A673 (cell line): ENCODE measurements around the gene ZNF516. TPM values are rescaled to one million over a fixed set of nuclear protein-coding genes. Genes with fewer than 3 reads are reported as not detected.

Source experiments
- BruUV-seq: library from RNA; stranded (reverse); fragments of 400-500 nt; replicated peaks from 2 replicates; lab custom pipeline; 2021; lab: Mats Ljungman, UMichigan
- CTCF ChIA-PET: fragments of 300-600 bp; sonication (Branson Sonifier 250); formaldehyde crosslinking; loops from one replicate; lab custom pipeline; 2022; ENCODE audit warnings: antibody characterized with exemption; lab: Charles Lee
- POLR2A ChIA-PET: fragments of 300-600 bp; sonication (Branson Sonifier 250); formaldehyde crosslinking; loops from one replicate; lab custom pipeline; 2022; ENCODE audit warnings: antibody characterized with exemption; ENCODE audit not compliant: low non-redundant PET; lab: Charles Lee
- DNase-seq: peaks from one replicate; pipeline ENCODE4 v3.0.0-alpha.2; 2015; ENCODE audit warnings: low spot score
- H3K27ac ChIP-seq: fragments of 200-600 bp; sonication (generic); 2 replicates; pipeline ENCODE4 v1.5.1; 2016; ENCODE audit warnings: mixed run types, low read depth, mild to moderate bottlenecking, mixed read lengths, antibody characterized with exemption, low read length; ENCODE audit not compliant: poor library complexity, severe bottlenecking
- H3K27me3 ChIP-seq: fragments of 200-600 bp; sonication (generic); replicated peaks from 2 replicates; pipeline ENCODE4 v1.6.1; 2017; ENCODE audit warnings: mixed run types, low read depth, mild to moderate bottlenecking, mixed read lengths, antibody characterized with exemption, low read length; ENCODE audit not compliant: insufficient read depth, poor library complexity
- H3K36me3 ChIP-seq: fragments of 200-600 bp; sonication (generic); 2 replicates; pipeline ENCODE4 v1.6.1; 2016; ENCODE audit warnings: mixed run types, mild to moderate bottlenecking, mixed read lengths, antibody characterized with exemption, low read length; ENCODE audit not compliant: insufficient read depth, poor library complexity, severe bottlenecking
- H3K4me1 ChIP-seq: fragments of 200-600 bp; sonication (generic); 2 replicates; pipeline ENCODE4 v1.6.1; 2017; ENCODE audit warnings: mixed run types, mild to moderate bottlenecking, mixed read lengths, antibody characterized with exemption, low read length; ENCODE audit not compliant: insufficient read depth, poor library complexity, severe bottlenecking
- H3K4me3 ChIP-seq: fragments of 200-600 bp; sonication (generic); 2 replicates; pipeline ENCODE4 v1.5.1; 2016; ENCODE audit warnings: low read depth, mixed run types, mild to moderate bottlenecking, mixed read lengths, low read length; ENCODE audit not compliant: poor library complexity, severe bottlenecking
- H3K9me3 ChIP-seq: fragments of 200-600 bp; sonication (generic); 2 replicates; pipeline ENCODE4 v1.6.1; 2016; ENCODE audit warnings: mixed run types, low read depth, mild to moderate bottlenecking, mixed read lengths, antibody characterized with exemption, low read length; ENCODE audit not compliant: poor library complexity, severe bottlenecking
- CTCF ChIP-seq: fragments of 300-800, 200-600 bp; sonication (generic); conservative IDR thresholded peaks from 2 replicates; pipeline ENCODE4 v1.5.1; 2017; ENCODE audit warnings: low read depth, mild to moderate bottlenecking, antibody characterized with exemption, low read length, moderate library complexity, mixed read lengths
- EZH2 ChIP-seq: fragments of 200-600 bp; sonication (generic); IDR thresholded peaks from 2 replicates; pipeline ENCODE4 v1.6.1; 2017; ENCODE audit warnings: borderline replicate concordance, low read depth, mild to moderate bottlenecking, mixed read lengths, antibody characterized with exemption, low read length; ENCODE audit not compliant: poor library complexity, severe bottlenecking
- intact Hi-C: fragments of 100-400 bp; cut with micrococcal nuclease; formaldehyde crosslinking; loops from one replicate; pipeline ENCODE4 v1.10.0; 2022; ENCODE audit not compliant: unreplicated experiment
- total RNA-seq: library from RNA; stranded (reverse); gene quantifications from 2 replicates; pipeline ENCODE4 v1.2.3, GENCODE V29; 2021

ZNF516 gene
- total RNA-seq, 1 experiment from 2014 or later = 32.3 TPM

DNA sequence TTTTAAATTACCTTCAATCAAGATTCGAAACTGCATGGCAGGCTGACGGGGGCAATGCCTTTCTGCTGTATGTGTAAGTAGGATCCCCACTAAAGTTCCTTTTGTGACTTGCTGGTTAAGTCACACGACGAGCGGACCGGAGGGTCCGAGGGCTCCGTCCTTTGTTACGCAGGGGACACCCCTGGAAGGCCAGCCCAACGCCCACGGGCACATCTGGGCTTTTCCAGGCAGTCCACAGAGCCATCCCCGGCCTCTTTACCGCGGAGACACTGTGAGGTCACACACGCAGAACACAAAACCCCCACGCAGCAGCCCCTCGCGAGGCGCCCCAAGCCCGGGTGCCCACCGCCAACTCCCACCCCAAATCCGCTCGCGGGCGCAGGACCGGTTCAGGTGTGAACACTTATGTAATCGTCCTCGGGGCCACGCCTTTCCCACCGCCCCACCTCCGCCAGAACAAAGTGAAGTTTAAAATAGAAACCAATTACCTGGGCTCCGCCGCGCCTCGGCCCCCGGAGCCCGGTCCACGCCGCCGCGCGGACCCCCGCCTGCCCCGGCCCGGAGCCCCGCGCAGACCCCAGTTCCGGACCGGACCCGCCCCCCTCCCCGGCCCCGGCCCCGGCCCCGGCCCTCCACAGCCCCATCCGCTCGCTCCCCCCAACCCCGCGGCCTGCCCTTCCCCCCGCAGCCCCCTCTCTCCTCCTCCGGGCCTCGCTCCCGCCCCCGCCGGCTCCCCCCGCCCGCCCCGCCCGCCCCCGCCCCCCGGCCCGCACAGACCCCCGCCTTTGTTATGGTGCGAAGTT, 4.2 kb downstream of the ZNF516 start:
- DNase-seq = peak; percentile 33
- H3K27ac ChIP-seq = peak overlapping the region; percentile 70
- no TSS peak for BruUV-seq
- H3K36me3 ChIP-seq = no peaks in the 10 kb centered on the region
- H3K4me1 ChIP-seq = peaks cover 45% of the 10 kb centered on the region
- TF ChIP-seq EZH2 = no peak
- TF ChIP-seq CTCF = no peak
- ChIA-PET CTCF (no interaction called here), POLR2A (interaction anchor here (0.6 kb wide), 1 partner anchor 232 kb away, joined by 3 read pairs; no protein-coding TSS in a partner anchor)
- H3K27me3 ChIP-seq = no peaks in the 10 kb centered on the region
- peak overlapping the region; percentile 74 for H3K4me3 ChIP-seq
- H3K9me3 ChIP-seq = no peaks in the 10 kb centered on the region
- intact Hi-C loops = no loop called here

DNA sequence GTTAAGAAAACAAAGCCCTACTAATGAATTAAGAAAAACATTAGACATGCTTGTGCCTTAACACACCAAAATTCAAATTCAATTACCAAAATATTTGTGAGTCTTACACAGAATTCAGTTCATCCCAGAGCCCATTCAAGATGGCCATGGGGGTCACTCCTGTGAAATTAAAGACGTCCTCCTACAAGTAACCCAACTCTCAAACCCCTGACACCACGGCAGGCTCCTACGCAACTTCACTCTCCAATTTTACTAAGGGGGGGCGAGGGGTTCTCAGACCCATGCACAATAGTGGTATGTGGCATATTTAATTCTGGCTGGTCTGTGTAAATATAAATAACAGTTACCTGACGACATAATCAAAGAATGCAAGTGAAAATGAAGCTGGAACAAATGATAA, 5.0 kb downstream of the ZNF516 start:
- POLR2A ChIA-PET = interaction anchor here (0.6 kb wide), 1 partner anchor 231 kb away, joined by 3 read pairs; no protein-coding TSS in a partner anchor
- Histone ChIP-seq H3K27ac (peak overlapping the region; percentile 70), H3K36me3 (no peaks in the 10 kb centered on the region), H3K27me3 (no peaks in the 10 kb centered on the region), H3K9me3 (no peaks in the 10 kb centered on the region), H3K4me3 (peak overlapping the region; percentile 74), H3K4me1 (peaks cover 53% of the 10 kb centered on the region)
- CTCF ChIA-PET = no interaction called here
- intact Hi-C loops = no loop called here
- TF ChIP-seq EZH2 (no peak), CTCF (no peak)
- DNase-seq = no peak
- BruUV-seq = no TSS peak

DNA sequence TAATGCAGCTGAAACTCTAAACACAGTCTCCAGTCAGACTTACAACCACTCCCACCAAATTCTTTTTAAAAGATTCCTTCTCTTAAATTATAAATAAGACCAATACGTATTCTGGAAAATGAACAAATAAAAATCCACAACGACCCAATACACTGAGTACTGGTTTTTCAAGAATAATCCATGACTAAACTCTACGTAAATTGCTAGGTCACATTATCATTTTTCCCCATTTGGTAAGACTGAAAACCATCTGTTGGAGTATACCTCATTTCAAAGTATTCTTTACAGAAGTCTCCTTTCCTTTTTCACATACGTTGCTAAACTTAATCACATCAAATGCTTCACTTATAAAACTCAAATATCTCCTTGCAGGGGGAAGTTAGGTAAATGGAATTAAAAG, 6.0 kb downstream of the ZNF516 start:
- no TSS peak for BruUV-seq
- ChIA-PET CTCF (no interaction called here), POLR2A (no interaction called here)
- no peak for TF ChIP-seq CTCF
- Histone ChIP-seq H3K4me1 (peaks cover 62% of the 10 kb centered on the region), H3K4me3 (no peak overlapping the region), H3K9me3 (no peaks in the 10 kb centered on the region), H3K36me3 (no peaks in the 10 kb centered on the region), H3K27ac (no peak overlapping the region), H3K27me3 (no peaks in the 10 kb centered on the region)
- no peak for DNase-seq
- intact Hi-C loops = no loop called here
